ENCODE data around the gene MPDZ. TPM values are rescaled to one million over a fixed set of nuclear protein-coding genes. Genes with fewer than 3 reads are reported as not detected.

Gene MPDZ
- total RNA-seq, 1 experiment from 2014 or later: 46.7 TPM

DNA sequence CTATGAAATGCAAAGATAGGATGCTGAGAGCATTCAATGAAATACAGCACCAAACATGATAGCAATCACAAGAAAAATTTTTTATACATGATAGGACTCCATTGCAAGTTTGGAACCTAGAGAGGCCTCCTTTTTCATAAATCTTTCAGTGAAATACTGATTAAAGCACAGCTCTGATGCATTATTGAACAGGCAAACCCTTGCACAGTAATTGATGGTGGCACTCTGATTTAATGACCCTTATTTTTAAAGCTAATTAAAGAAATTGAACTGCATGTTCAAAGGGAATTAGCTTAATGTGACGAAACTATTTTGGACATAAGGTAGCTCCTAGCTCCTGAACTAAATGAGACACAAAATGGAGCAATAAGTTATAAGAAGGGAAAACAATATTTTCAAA, 44.6 kb downstream of the MPDZ start:
- Histone ChIP-seq H2BK120ac (ENCODE audit: low read depth, low read length, poor library complexity, severe bottlenecking) (no peak overlapping the region), H3K23ac (ENCODE audit: insufficient read length, low read depth, low read length) (no peak overlapping the region), H3K23me2 (ENCODE audit: insufficient read length, low read depth, low read length, poor library complexity, severe bottlenecking) (no peaks in the 10 kb centered on the region), H3K9ac (ENCODE audit: extremely low read depth, insufficient read length, low read length) (no peak overlapping the region), H3K18ac (ENCODE audit: insufficient read length, low read depth, low read length) (no peak overlapping the region), H3K14ac (ENCODE audit: insufficient read depth, low read length) (no peak overlapping the region), H3K27me3 (ENCODE audit: insufficient read depth, low read length) (no peaks in the 10 kb centered on the region), H2BK20ac (ENCODE audit: low read depth, low read length, poor library complexity, severe bottlenecking) (no peak overlapping the region), H3K4me1 (ENCODE audit: insufficient read depth, low read length) (no peaks in the 10 kb centered on the region), H3K56ac (ENCODE audit: insufficient read length, low read depth, low read length) (no peak overlapping the region), H2AFZ (ENCODE audit: low read length) (no peak overlapping the region), H3T11ph (ENCODE audit: low read length) (no peak overlapping the region), H4K5ac (ENCODE audit: insufficient read length, low read depth, low read length) (no peak overlapping the region), H4K8ac (replicated peaks; ENCODE audit: insufficient read length, low read depth, low read length) (no peak overlapping the region), H3K4ac (ENCODE audit: low read depth, low read length) (no peak overlapping the region), H3K27ac (ENCODE audit: insufficient read length, low read depth, low read length) (no peak overlapping the region), H4K91ac (ENCODE audit: insufficient read length, low read depth, low read length) (no peak overlapping the region), H3K79me2 (ENCODE audit: insufficient read depth, low read length) (no peaks in the 10 kb centered on the region), H4K20me1 (ENCODE audit: control insufficient read depth, insufficient read depth, insufficient read length) (no peaks in the 10 kb centered on the region), H2AK5ac (ENCODE audit: insufficient read length, low read length) (no peak overlapping the region), H2BK15ac (ENCODE audit: low read depth, low read length) (no peak overlapping the region), H3K4me2 (ENCODE audit: insufficient read depth, insufficient read length, low read length) (no peak overlapping the region), H2BK12ac (ENCODE audit: insufficient read length, low read depth, low read length) (no peak overlapping the region), H3K9me3 (ENCODE audit: control insufficient read depth, low read depth, low read length) (no peaks in the 10 kb centered on the region), H2BK5ac (ENCODE audit: insufficient read length, low read length) (no peak overlapping the region), H3K79me1 (ENCODE audit: insufficient read depth, low read depth, low read length, poor library complexity, severe bottlenecking) (no peaks in the 10 kb centered on the region)
- TF ChIP-seq CTCF (conservative IDR thresholded peaks at IDR 0.05): no peak
- H3K27me3 Mint-ChIP-seq (ENCODE audit: low read depth): no peaks in the 10 kb centered on the region
- H3K9me3 Mint-ChIP-seq: no peaks in the 10 kb centered on the region
- no peaks in the 10 kb centered on the region; a peak in 2 of 7 replicates for H3K36me3 Mint-ChIP-seq (ENCODE audit: insufficient read depth in 1 of 3, low read depth in 3 of 3)
- H3K4me3 Mint-ChIP-seq: no peak overlapping the region
- no CpG with 5 or more reads among the region's 1 CpG for WGBS (ENCODE audit: extremely low coverage, insufficient read length, low lambda C conversion rate)
- no peaks in the 10 kb centered on the region; a peak in 1 of 4 replicates for H3K4me1 Mint-ChIP-seq
- no peak overlapping the region for H3K27ac Mint-ChIP-seq
- no peak for DNase-seq
